GM12878 (cell line): ENCODE measurements around the gene IL1RAP. TPM values are rescaled to one million over a fixed set of nuclear protein-coding genes. Genes with fewer than 3 reads are reported as not detected.

ENCODE experiments used
- ATAC-seq: fragments of 200-7000 bp; cut with Tn5 transposase; 3 replicates; pipeline ENCODE4 v1.9.1; 2020; ENCODE audit warnings: mild to moderate bottlenecking, moderate library complexity
- BruUV-seq: library from RNA; stranded (reverse); fragments of 400-500 nt; replicated peaks from 2 replicates; lab custom pipeline; 2021; lab: Mats Ljungman, UMichigan
- CTCF ChIA-PET: fragments of 300-600 bp; sonication (Branson Sonifier 250); formaldehyde crosslinking; extraction: SDS; loops from one replicate; lab custom pipeline; 2021; ENCODE audit warnings: inconsistent platforms; lab: Yijun Ruan, JAX
- POLR2A ChIA-PET: fragments of 350-600 bp; formaldehyde crosslinking; extraction: SDS; loops from one replicate; lab custom pipeline; 2021; ENCODE audit warnings: inconsistent platforms; lab: Charles Lee
- RAD21 ChIA-PET: fragments of 300-600 bp; sonication (Branson Sonifier 250); formaldehyde crosslinking; loops from one replicate; lab custom pipeline; 2023; ENCODE audit warnings: antibody characterized with exemption; ENCODE audit not compliant: unreplicated experiment; lab: Charles Lee
- SMC1A ChIA-PET: fragments of 300-600 bp; sonication (Branson Sonifier 250); formaldehyde crosslinking; loops from one replicate; lab custom pipeline; 2023; ENCODE audit not compliant: unreplicated experiment, uncharacterized antibody; lab: Charles Lee
- DNase-seq: peaks from one replicate; pipeline ENCODE4 v3.0.0-alpha.2; 2011; ENCODE audit warnings: low read depth, low spot score
- FAIRE-seq: peaks from 3 replicates; lab custom pipeline; 2011; peaks lifted over from hg19 to GRCh38; lab: Jason Lieb, UNC
- H2AFZ ChIP-seq: 2 replicates; pipeline ENCODE4 v1.6.0; 2011; ENCODE audit warnings: low read depth, low read length, control low read depth; ENCODE audit not compliant: control insufficient read depth
- H3K27ac ChIP-seq: 2 replicates; pipeline ENCODE4 v1.5.1; 2011; ENCODE audit warnings: control low read depth; ENCODE audit not compliant: control insufficient read depth, insufficient read depth
- H3K27me3 ChIP-seq, 2 experiments: replicated peaks in 1 of 2; 2 replicates each; pipeline versions ENCODE4 v1.6.0 to v1.6.1; 2011; ENCODE audit warnings: low read length in 1 of 2; ENCODE audit not compliant: control insufficient read depth in 2 of 2, insufficient read depth in 2 of 2
- H3K36me3 ChIP-seq, 2 experiments: 2 replicates each; pipeline ENCODE4 v1.5.1; 2011; ENCODE audit warnings: low read length in 1 of 2; ENCODE audit not compliant: control insufficient read depth in 2 of 2, insufficient read depth in 2 of 2
- H3K4me1 ChIP-seq: 2 replicates; pipeline ENCODE4 v1.6.1; 2011; ENCODE audit warnings: mild to moderate bottlenecking, low read length, moderate library complexity, mixed read lengths; ENCODE audit not compliant: control insufficient read depth, insufficient read depth
- H3K4me2 ChIP-seq: 2 replicates; pipeline ENCODE4 v1.6.0; 2011; ENCODE audit warnings: control low read depth; ENCODE audit not compliant: control insufficient read depth, insufficient read depth
- H3K4me3 ChIP-seq: fragments of 200-600 bp; sonication (generic); 2 replicates; pipeline ENCODE4 v1.5.1; 2016
- H3K79me2 ChIP-seq: 2 replicates; pipeline ENCODE4 v1.6.0; 2011; ENCODE audit warnings: low read length; ENCODE audit not compliant: control insufficient read depth, insufficient read depth
- H3K9ac ChIP-seq: 2 replicates; pipeline ENCODE4 v1.8.0; 2011; ENCODE audit warnings: low read length, control low read depth, mixed read lengths; ENCODE audit not compliant: control insufficient read depth, insufficient read depth
- H3K9me3 ChIP-seq: replicated peaks from 3 replicates; pipeline ENCODE4 v1.5.1; 2011; ENCODE audit warnings: mild to moderate bottlenecking, low read length; ENCODE audit not compliant: control insufficient read depth, insufficient read depth
- H4K20me1 ChIP-seq: 2 replicates; pipeline ENCODE4 v1.6.0; 2011; ENCODE audit not compliant: control insufficient read depth, insufficient read depth
- ASH2L ChIP-seq: fragments of 300-600, 200-600 bp; sonication (generic); IDR thresholded peaks from 2 replicates; pipeline ENCODE4 v1.6.1; 2017; ENCODE audit warnings: low read depth, mild to moderate bottlenecking, borderline replicate concordance
- MYC ChIP-seq: IDR thresholded peaks from 2 replicates; pipeline ENCODE4 v1.6.1; 2011; ENCODE audit warnings: mild to moderate bottlenecking, low read length, moderate library complexity, inconsistent platforms; ENCODE audit not compliant: insufficient read depth, insufficient replicate concordance, insufficient read length, severe bottlenecking
- PKNOX1 ChIP-seq: fragments of 450-650 bp; IDR thresholded peaks from 2 replicates; pipeline ENCODE4 v1.6.1; 2016; ENCODE audit warnings: mild to moderate bottlenecking
- RB1 ChIP-seq: fragments of 450-650 bp; formaldehyde crosslinking; IDR thresholded peaks from 2 replicates; pipeline ENCODE4 v1.6.1; 2017; ENCODE audit warnings: mild to moderate bottlenecking, borderline replicate concordance
- SMARCA5 ChIP-seq: fragments of 450-650 bp; IDR thresholded peaks from 2 replicates; pipeline ENCODE4 v1.6.1; 2017; ENCODE audit warnings: mild to moderate bottlenecking
- ZNF217 ChIP-seq: fragments of 450-650 bp; IDR thresholded peaks from 2 replicates; pipeline ENCODE4 v1.6.1; 2017; ENCODE audit warnings: antibody characterized with exemption, mild to moderate bottlenecking
- ZNF384 ChIP-seq: IDR thresholded peaks from 2 replicates; pipeline ENCODE4 v1.6.1; 2012; ENCODE audit warnings: low read depth, mild to moderate bottlenecking, low read length, improper control_type of control experiment, borderline replicate concordance
- ZNF592 ChIP-seq: fragments of 450-650 bp; IDR thresholded peaks from 2 replicates; pipeline ENCODE4 v1.6.1; 2017; ENCODE audit warnings: mild to moderate bottlenecking, moderate library complexity
- ZSCAN29 ChIP-seq: fragments of 450-650 bp; IDR thresholded peaks from 2 replicates; pipeline ENCODE4 v1.6.1; 2017; ENCODE audit warnings: mild to moderate bottlenecking, moderate library complexity
- WGBS: methylation state at CpG from one replicate; pipeline ENCODE4 v1.1.6; 2016; ENCODE audit warnings: low lambda C conversion rate; ENCODE audit not compliant: insufficient replicate concordance, insufficient coverage; ENCODE audit errors: missing lambda C conversion rate; 5-methylcytosine and 5-hydroxymethylcytosine counted together
- in situ Hi-C: fragments of 300-500 bp; cut with MboI; formaldehyde crosslinking; loops from 9 replicates; pipeline ENCODE4 v1.14.3; 2018; ENCODE audit warnings: mixed read lengths
- intact Hi-C: fragments of 100-400 bp; cut with micrococcal nuclease; formaldehyde crosslinking; loops from one replicate; pipeline ENCODE4 v1.14.2; 2022; ENCODE audit not compliant: unreplicated experiment
- polyA plus RNA-seq, 11 experiments: library from polyadenylated mRNA; depleted of rRNA in 4 of 11; unstranded in 6 of 11; stranded (reverse) in 5 of 11; fragments of >200 nt; fragmentation: Nextera tagmentation in 4 of 11; fragmentation: Illumina TruSeq in 1 of 11; extraction: Ambion mirVana in 4 of 11; extraction: Trizol in 1 of 11; gene quantifications; 1 replicate in 1 of 11; 2 replicates in 10 of 11; pipeline versions ENCODE4 v1.2.1 to v1.2.3, GENCODE V29; 2011 to 2016; ENCODE audit warnings: inconsistent platforms in 2 of 11, missing spikeins in 2 of 11, low read depth in 1 of 11
- total RNA-seq, 4 experiments: library from RNA; depleted of rRNA in 3 of 4; stranded (reverse); fragments of >200 nt in 3 of 4; fragmentation: Illumina TruSeq in 1 of 4; extraction: Trizol in 1 of 4; gene quantifications; 2 replicates each; pipeline versions ENCODE4 v1.2.1 to v1.2.3, GENCODE V29; 2013 to 2021
- TF ChIP-seq, protein P1 (sequence below): IDR thresholded peaks from 2 replicates; pipeline ENCODE4 v1.6.1; 2012; ENCODE audit warnings: improper control_type of control experiment, low read depth, low read length; ENCODE audit not compliant: insufficient replicate concordance
- TF ChIP-seq, protein P2 (sequence below): IDR thresholded peaks from 2 replicates; pipeline ENCODE4 v1.6.1; 2012; ENCODE audit warnings: low read depth, low read length, improper control_type of control experiment

Gene IL1RAP
- total and polyA plus RNA-seq, 10 of the 15 experiments (the other 5 are each of a cell fraction or from before 2014, with no cell fraction given) = 0.17 to 1.0 (median 0.44) TPM; not detected in 1

DNA sequence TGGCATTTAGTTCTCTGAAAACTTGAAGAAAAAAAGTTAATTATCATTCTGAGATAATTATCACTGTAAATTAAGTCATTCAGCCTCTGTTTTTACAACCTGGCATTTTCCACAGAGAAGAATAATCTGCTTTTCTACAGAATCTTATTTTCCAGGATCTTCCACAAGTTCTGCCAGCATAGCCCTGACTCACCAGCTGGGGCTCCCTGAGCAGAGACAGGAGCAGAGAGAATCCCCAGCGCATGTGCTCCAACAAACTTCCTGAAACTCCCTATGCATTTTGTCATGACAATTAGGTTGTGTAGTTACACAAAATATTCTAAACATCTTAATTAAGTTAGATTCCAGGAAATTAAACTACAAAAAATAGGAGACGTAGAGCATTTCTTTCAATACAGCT is 32.1 kb upstream of the IL1RAP start (continued):
- no peak for TF ChIP-seq PKNOX1
- TF ChIP-seq, protein P1, sequence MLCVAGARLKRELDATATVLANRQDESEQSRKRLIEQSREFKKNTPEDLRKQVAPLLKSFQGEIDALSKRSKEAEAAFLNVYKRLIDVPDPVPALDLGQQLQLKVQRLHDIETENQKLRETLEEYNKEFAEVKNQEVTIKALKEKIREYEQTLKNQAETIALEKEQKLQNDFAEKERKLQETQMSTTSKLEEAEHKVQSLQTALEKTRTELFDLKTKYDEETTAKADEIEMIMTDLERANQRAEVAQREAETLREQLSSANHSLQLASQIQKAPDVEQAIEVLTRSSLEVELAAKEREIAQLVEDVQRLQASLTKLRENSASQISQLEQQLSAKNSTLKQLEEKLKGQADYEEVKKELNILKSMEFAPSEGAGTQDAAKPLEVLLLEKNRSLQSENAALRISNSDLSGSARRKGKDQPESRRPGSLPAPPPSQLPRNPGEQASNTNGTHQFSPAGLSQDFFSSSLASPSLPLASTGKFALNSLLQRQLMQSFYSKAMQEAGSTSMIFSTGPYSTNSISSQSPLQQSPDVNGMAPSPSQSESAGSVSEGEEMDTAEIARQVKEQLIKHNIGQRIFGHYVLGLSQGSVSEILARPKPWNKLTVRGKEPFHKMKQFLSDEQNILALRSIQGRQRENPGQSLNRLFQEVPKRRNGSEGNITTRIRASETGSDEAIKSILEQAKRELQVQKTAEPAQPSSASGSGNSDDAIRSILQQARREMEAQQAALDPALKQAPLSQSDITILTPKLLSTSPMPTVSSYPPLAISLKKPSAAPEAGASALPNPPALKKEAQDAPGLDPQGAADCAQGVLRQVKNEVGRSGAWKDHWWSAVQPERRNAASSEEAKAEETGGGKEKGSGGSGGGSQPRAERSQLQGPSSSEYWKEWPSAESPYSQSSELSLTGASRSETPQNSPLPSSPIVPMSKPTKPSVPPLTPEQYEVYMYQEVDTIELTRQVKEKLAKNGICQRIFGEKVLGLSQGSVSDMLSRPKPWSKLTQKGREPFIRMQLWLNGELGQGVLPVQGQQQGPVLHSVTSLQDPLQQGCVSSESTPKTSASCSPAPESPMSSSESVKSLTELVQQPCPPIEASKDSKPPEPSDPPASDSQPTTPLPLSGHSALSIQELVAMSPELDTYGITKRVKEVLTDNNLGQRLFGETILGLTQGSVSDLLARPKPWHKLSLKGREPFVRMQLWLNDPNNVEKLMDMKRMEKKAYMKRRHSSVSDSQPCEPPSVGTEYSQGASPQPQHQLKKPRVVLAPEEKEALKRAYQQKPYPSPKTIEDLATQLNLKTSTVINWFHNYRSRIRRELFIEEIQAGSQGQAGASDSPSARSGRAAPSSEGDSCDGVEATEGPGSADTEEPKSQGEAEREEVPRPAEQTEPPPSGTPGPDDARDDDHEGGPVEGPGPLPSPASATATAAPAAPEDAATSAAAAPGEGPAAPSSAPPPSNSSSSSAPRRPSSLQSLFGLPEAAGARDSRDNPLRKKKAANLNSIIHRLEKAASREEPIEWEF = no peak

DNA sequence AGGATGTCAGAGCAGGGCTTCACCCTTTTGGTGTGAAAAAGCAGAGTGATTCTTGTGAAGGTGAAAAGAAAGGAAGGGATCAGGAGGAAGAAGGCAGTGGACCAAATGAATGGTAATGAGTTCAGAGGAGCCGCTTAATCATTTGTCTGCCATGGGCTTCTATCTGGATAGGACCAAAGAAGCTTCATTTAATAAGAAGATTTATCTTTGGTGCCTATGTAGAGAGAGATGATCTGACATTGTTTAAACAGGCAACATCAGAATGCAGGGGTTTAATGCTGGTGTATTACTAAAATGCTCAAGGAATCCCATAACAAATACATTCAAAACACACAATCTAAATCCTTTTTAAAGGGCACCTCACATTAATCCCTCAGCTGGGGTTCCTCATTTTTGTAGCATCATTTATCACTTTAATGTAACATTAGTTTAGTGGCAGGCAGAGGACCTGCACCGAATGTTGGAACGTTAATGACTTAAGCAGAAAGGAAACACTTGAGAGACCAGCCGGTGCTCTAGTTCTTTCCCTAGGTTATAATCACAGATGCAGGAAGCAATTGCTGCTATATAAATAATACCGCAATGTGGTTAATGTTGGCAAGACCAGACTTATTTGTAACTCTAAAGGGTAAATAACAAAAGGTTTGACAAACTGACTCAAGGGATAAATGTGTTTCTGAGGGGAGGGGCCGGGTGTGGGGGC is 27.9 kb upstream of the IL1RAP start:
- ChIA-PET POLR2A (no interaction called here), CTCF (interaction anchor here (1.1 kb wide), 1 partner anchor 29 kb away, joined by 3 read pairs; no protein-coding TSS in a partner anchor), RAD21 (no interaction called here), SMC1A (no interaction called here)
- H3K27ac ChIP-seq = no peak overlapping the region
- intact Hi-C loops = no loop called here
- H3K4me2 ChIP-seq = no peak overlapping the region
- FAIRE-seq (no peak), ATAC-seq (no peak), DNase-seq (no peak)
- in situ Hi-C loops = no loop called here
- no peaks in the 10 kb centered on the region for H3K36me3 ChIP-seq
- H3K79me2 ChIP-seq = no peaks in the 10 kb centered on the region
- no peaks in the 10 kb centered on the region for H3K4me1 ChIP-seq
- no peak overlapping the region for H3K4me3 ChIP-seq
- no peaks in the 10 kb centered on the region for H3K9me3 ChIP-seq
- H2AFZ ChIP-seq = no peak overlapping the region
- H4K20me1 ChIP-seq = no peaks in the 10 kb centered on the region
- no peak overlapping the region for H3K9ac ChIP-seq
- no TSS peak for BruUV-seq
- no peaks in the 10 kb centered on the region; a peak in 1 of 4 replicates for H3K27me3 ChIP-seq
- WGBS = 8% methylated on average over 6 of the region's 6 CpGs
- TF ChIP-seq, protein P2, sequence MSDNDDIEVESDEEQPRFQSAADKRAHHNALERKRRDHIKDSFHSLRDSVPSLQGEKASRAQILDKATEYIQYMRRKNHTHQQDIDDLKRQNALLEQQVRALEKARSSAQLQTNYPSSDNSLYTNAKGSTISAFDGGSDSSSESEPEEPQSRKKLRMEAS = no peak
- TF ChIP-seq SMARCA5 = no peak
- no peak for TF ChIP-seq ZSCAN29
- no peak for TF ChIP-seq ZNF592
- TF ChIP-seq ASH2L = no peak
- no peak for TF ChIP-seq ZNF217
- no peak for TF ChIP-seq MYC
- no peak for TF ChIP-seq ZNF384
- no peak for TF ChIP-seq RB1
